Thyroid gland (tissue), 4 donors: ENCODE measurements around the gene NT5DC2.

ENCODE experiments used
- CTCF ChIP-seq, 6 experiments: fragments of 200-600 bp in 3 of 6; fragments of 450-650 bp in 3 of 6; sonication (generic) in 3 of 6; IDR thresholded peaks; one replicate each; pipeline ENCODE4 v1.5.1; 2016 to 2019; ENCODE audit warnings: antibody characterized with exemption in 6 of 6, mild to moderate bottlenecking in 2 of 6, inconsistent platforms in 1 of 6, moderate library complexity in 1 of 6
- POLR2A ChIP-seq, 2 donors: fragments of 450-650 bp; IDR thresholded peaks; one replicate each; pipeline ENCODE4 v1.6.1; 2017; ENCODE audit warnings: antibody characterized with exemption in 2 of 2, mild to moderate bottlenecking in 2 of 2, moderate library complexity in 1 of 2

- no peak for TF ChIP-seq CTCF (IDR thresholded peaks at IDR 0.05)
- TF ChIP-seq POLR2A (IDR thresholded peaks at IDR 0.05), result no peak
Observed at GRCh38 chr3:52503788-52504424, 29.8 kb downstream of the NT5DC2 start.
